ENCODE data around the gene PPP6R1. TPM values are rescaled to one million over a fixed set of nuclear protein-coding genes. Genes with fewer than 3 reads are reported as not detected.

PPP6R1 gene
- total RNA-seq, 1 experiment from 2014 or later = 172 TPM

GRCh38 chr19:55193481-55193880, 65.3 kb downstream of the PPP6R1 start:
- H3K36me3 ChIP-seq (ENCODE audit: control insufficient read depth, insufficient read depth, low read length) = peaks cover 5% of the 10 kb centered on the region; the same call in 1 of the 2 replicates
- peaks cover 11% of the 10 kb centered on the region; the same call in 1 of the 2 replicates for H3K4me1 ChIP-seq (ENCODE audit: control insufficient read depth, insufficient read depth, low read length)
- in situ Hi-C loops (cut with HindIII; ENCODE audit: low pct_unique_long_range_greater_than_20kb, low sequenced_read_pairs) (no loop called here), intact Hi-C loops (cut with micrococcal nuclease; ENCODE audit: unreplicated experiment) (no loop called here)
- ChIA-PET CTCF (interaction anchor here (0.7 kb wide), 1 partner anchor 224 kb away, joined by 3 read pairs; no protein-coding TSS in a partner anchor), POLR2A (interaction anchor here (0.6 kb wide), 1 partner anchor 21 kb away, joined by 4 read pairs; no protein-coding TSS in a partner anchor)
- H3K4me3 ChIP-seq (ENCODE audit: low read depth in 2 of 2, low read length in 2 of 2) = no peak overlapping the region
- BruUV-seq (replicated peaks) = no TSS peak
- ATAC-seq (no peak), DNase-seq (ENCODE audit: low read depth, low spot score) (no peak)
- no peak for TF ChIP-seq POLR2AphosphoS5 (IDR thresholded peaks at IDR 0.05; ENCODE audit: low read depth, low read length)
- no peak for TF ChIP-seq TCF7L2 (IDR thresholded peaks at IDR 0.05; ENCODE audit: low read depth, low read length)
- no peak overlapping the region for H3K27ac ChIP-seq (ENCODE audit: low read length)
- H3K27me3 ChIP-seq (ENCODE audit: control insufficient read depth, insufficient read depth, low read length) = no peaks in the 10 kb centered on the region
- no peaks in the 10 kb centered on the region for H3K9me3 ChIP-seq (ENCODE audit: control insufficient read depth, insufficient read depth, low read depth, low read length)

GRCh38 chr19:55189403-55189835, 69.4 kb downstream of the PPP6R1 start:
- peak; percentile 93 for DNase-seq (ENCODE audit: low read depth, low spot score)
- Histone ChIP-seq H3K27ac (ENCODE audit: low read length) (peak overlapping the region; percentile 78), H3K4me3 (ENCODE audit: low read depth in 2 of 2, low read length in 2 of 2) (peak overlapping the region; percentile 6 to 17; a peak in 1 of 4 replicates), H3K9me3 (ENCODE audit: control insufficient read depth, insufficient read depth, low read depth, low read length) (no peaks in the 10 kb centered on the region), H3K27me3 (ENCODE audit: control insufficient read depth, insufficient read depth, low read length) (no peaks in the 10 kb centered on the region), H3K4me1 (ENCODE audit: control insufficient read depth, insufficient read depth, low read length) (peaks cover 12% of the 10 kb centered on the region; the same call in 1 of the 2 replicates), H3K36me3 (ENCODE audit: control insufficient read depth, insufficient read depth, low read length) (peaks cover 1% of the 10 kb centered on the region; the same call in 1 of the 2 replicates)
- CTCF ChIA-PET = interaction anchor here (0.6 kb wide), 1 partner anchor 15 kb away, joined by 9 read pairs; no protein-coding TSS in a partner anchor
- POLR2A ChIA-PET = interaction anchor here (1.0 kb wide), 1 partner anchor 15 kb away, joined by 4 read pairs; no protein-coding TSS in a partner anchor
- intact Hi-C loops (cut with micrococcal nuclease; ENCODE audit: unreplicated experiment) (no loop called here), in situ Hi-C loops (cut with HindIII; ENCODE audit: low pct_unique_long_range_greater_than_20kb, low sequenced_read_pairs) (no loop called here)
- BruUV-seq (replicated peaks) = no TSS peak
- peak; percentile 92 for ATAC-seq
- TF ChIP-seq TCF7L2 (IDR thresholded peaks at IDR 0.05; ENCODE audit: low read depth, low read length) (no peak), POLR2AphosphoS5 (IDR thresholded peaks at IDR 0.05; ENCODE audit: low read depth, low read length) (peak; percentile 82)

GRCh38 chr19:55188625-55189024, 70.2 kb downstream of the PPP6R1 start:
- ATAC-seq = peak; percentile 56
- Histone ChIP-seq H3K4me1 (ENCODE audit: control insufficient read depth, insufficient read depth, low read length) (peaks cover 12% of the 10 kb centered on the region; the same call in 1 of the 2 replicates), H3K9me3 (ENCODE audit: control insufficient read depth, insufficient read depth, low read depth, low read length) (no peaks in the 10 kb centered on the region), H3K4me3 (ENCODE audit: low read depth in 2 of 2, low read length in 2 of 2) (no peak overlapping the region), H3K27ac (ENCODE audit: low read length) (peak overlapping the region; percentile 78), H3K36me3 (ENCODE audit: control insufficient read depth, insufficient read depth, low read length) (no peaks in the 10 kb centered on the region; the same call in 1 of the 2 replicates), H3K27me3 (ENCODE audit: control insufficient read depth, insufficient read depth, low read length) (no peaks in the 10 kb centered on the region)
- TF ChIP-seq REST (IDR thresholded peaks at IDR 0.05; ENCODE audit: insufficient read depth in 1 of 2, low read depth in 2 of 2, low read length in 1 of 2) (no peak), POLR2AphosphoS5 (IDR thresholded peaks at IDR 0.05; ENCODE audit: low read depth, low read length) (0 out of 2 replicates have a peak, but pooled peaks have one; percentile 42), CTCF (IDR thresholded peaks at IDR 0.05) (no peak)
- BruUV-seq (replicated peaks) = TSS peak; percentile 20
- in situ Hi-C loops (cut with HindIII; ENCODE audit: low pct_unique_long_range_greater_than_20kb, low sequenced_read_pairs) = no loop called here
- POLR2A ChIA-PET = interaction anchor here (1.0 kb wide), 1 partner anchor 16 kb away, joined by 4 read pairs; no protein-coding TSS in a partner anchor
- intact Hi-C loops (cut with micrococcal nuclease; ENCODE audit: unreplicated experiment) = no loop called here
- CTCF ChIA-PET = interaction anchor here (0.6 kb wide), 1 partner anchor 16 kb away, joined by 9 read pairs; no protein-coding TSS in a partner anchor
- DNase-seq (ENCODE audit: low read depth, low spot score) = no peak

Data from Panc1 (cell line).